Endothelial cell of umbilical vein (primary cell): Measurements from ENCODE around the gene SUFU. TPM values are rescaled to one million over a fixed set of nuclear protein-coding genes. Genes with fewer than 3 reads are reported as not detected.

ENCODE experiments used
- BruUV-seq: library from RNA; stranded (reverse); fragments of 400-500 nt; replicated peaks from 2 replicates; lab custom pipeline; 2021; lab: Mats Ljungman, UMichigan
- CTCF ChIA-PET: fragments of 300-600, 350-600 bp; sonication (Branson Sonifier 250); formaldehyde crosslinking; loops from one replicate; lab custom pipeline; 2021; ENCODE audit warnings: antibody characterized with exemption, inconsistent platforms; lab: Charles Lee
- POLR2A ChIA-PET: fragments of 300-600, 350-600 bp; sonication (Branson Sonifier 250); formaldehyde crosslinking; loops from one replicate; lab custom pipeline; 2021; ENCODE audit warnings: antibody characterized with exemption, inconsistent platforms; lab: Charles Lee
- DNase-seq: peaks from one replicate; pipeline ENCODE4 v3.0.0-alpha.2; 2011; ENCODE audit warnings: low read depth, low spot score
- FAIRE-seq: peaks from 2 replicates; lab custom pipeline; 2011; peaks lifted over from hg19 to GRCh38; lab: Jason Lieb, UNC
- H2AFZ ChIP-seq: 2 replicates; pipeline ENCODE4 v1.6.0; 2012; ENCODE audit warnings: low read depth, low read length, control low read depth, inconsistent platforms
- H3K27ac ChIP-seq: 2 replicates; pipeline ENCODE4 v1.5.1; 2011; ENCODE audit warnings: low read depth, mild to moderate bottlenecking, control low read depth, low read length, moderate library complexity; ENCODE audit not compliant: insufficient read depth
- H3K27me3 ChIP-seq, 2 experiments: 2 replicates each; pipeline versions ENCODE4 v1.6.0 to v1.6.1; 2011; ENCODE audit warnings: low read length in 2 of 2, mixed read lengths in 1 of 2; ENCODE audit not compliant: control insufficient read depth in 2 of 2, insufficient read depth in 2 of 2
- H3K36me3 ChIP-seq, 2 experiments: 2 replicates in 1 of 2; 3 replicates in 1 of 2; pipeline ENCODE4 v1.5.1; 2011; ENCODE audit warnings: low read length in 2 of 2, mild to moderate bottlenecking in 1 of 2, moderate library complexity in 1 of 2; ENCODE audit not compliant: control insufficient read depth in 2 of 2, insufficient read depth in 2 of 2; ENCODE audit errors: extremely low read depth in 1 of 2
- H3K4me1 ChIP-seq: 3 replicates; pipeline ENCODE4 v1.5.1; 2011; ENCODE audit warnings: mild to moderate bottlenecking, low read length; ENCODE audit not compliant: control insufficient read depth, insufficient read depth; ENCODE audit errors: extremely low read depth
- H3K4me2 ChIP-seq: 2 replicates; pipeline ENCODE4 v1.6.1; 2011; ENCODE audit warnings: low read length, control low read depth, mixed read lengths; ENCODE audit not compliant: insufficient read depth
- H3K4me3 ChIP-seq, 3 experiments: fragments of 200-600 bp in 1 of 3; sonication (generic), shearing (Covaris generic) in 1 of 3; replicated peaks in 1 of 3; 2 replicates each; pipeline ENCODE4 v1.5.1; 2011 to 2016; ENCODE audit warnings: control low read depth in 3 of 3, low read length in 3 of 3, mild to moderate bottlenecking in 2 of 3, inconsistent platforms in 1 of 3, low read depth in 1 of 3, moderate library complexity in 1 of 3; ENCODE audit not compliant: insufficient read depth in 1 of 3
- H3K79me2 ChIP-seq: 2 replicates; pipeline ENCODE4 v1.6.0; 2012; ENCODE audit warnings: low read length, inconsistent platforms; ENCODE audit not compliant: control insufficient read depth, insufficient read depth
- H3K9ac ChIP-seq: replicated peaks from 2 replicates; pipeline ENCODE3; 2011; ENCODE audit warnings: low read length, control low read depth; ENCODE audit not compliant: insufficient read depth; ENCODE audit errors: extremely low read depth
- H3K9me1 ChIP-seq: replicated peaks from 3 replicates; pipeline ENCODE4 v1.6.0; 2011; ENCODE audit warnings: mild to moderate bottlenecking, low read length; ENCODE audit not compliant: control insufficient read depth, insufficient read depth; ENCODE audit errors: extremely low read depth
- H3K9me3 ChIP-seq: replicated peaks from 2 replicates; pipeline ENCODE4 v1.5.1; 2012; ENCODE audit warnings: low read length, inconsistent platforms; ENCODE audit not compliant: control insufficient read depth, insufficient read depth
- H4K20me1 ChIP-seq: replicated peaks from 2 replicates; pipeline ENCODE3; 2011; ENCODE audit warnings: mild to moderate bottlenecking, low read length; ENCODE audit not compliant: control insufficient read depth, insufficient read depth; ENCODE audit errors: extremely low read depth
- CTCF ChIP-seq, 2 donors: IDR thresholded peaks; 1 replicate in 1 of 2; 2 replicates in 1 of 2; pipeline ENCODE4 v1.5.1; 2011; ENCODE audit warnings: low read length in 2 of 2, mild to moderate bottlenecking in 2 of 2, moderate library complexity in 2 of 2, control low read depth in 1 of 2, inconsistent platforms in 1 of 2, low read depth in 1 of 2; ENCODE audit not compliant: insufficient read depth in 1 of 2; ENCODE audit errors: extremely low read depth in 1 of 2
- EZH2 ChIP-seq: IDR thresholded peaks from 2 replicates; pipeline ENCODE4 v1.6.1; 2012; ENCODE audit warnings: borderline replicate concordance, low read depth, mild to moderate bottlenecking, moderate library complexity, low read length, inconsistent platforms; ENCODE audit not compliant: severe bottlenecking
- FOS ChIP-seq: IDR thresholded peaks from 2 replicates; pipeline ENCODE4 v1.6.1; 2011; ENCODE audit warnings: mild to moderate bottlenecking, low read length, moderate library complexity, borderline replicate concordance; ENCODE audit not compliant: insufficient read depth
- GATA2 ChIP-seq: IDR thresholded peaks from 2 replicates; pipeline ENCODE4 v1.7.0; 2011; ENCODE audit warnings: low read depth, mild to moderate bottlenecking, moderate library complexity, mixed read lengths, low read length; ENCODE audit not compliant: insufficient read length, insufficient read depth
- JUN ChIP-seq: IDR thresholded peaks from 2 replicates; pipeline ENCODE4 v1.6.1; 2011; ENCODE audit warnings: borderline replicate concordance, low read depth; ENCODE audit not compliant: insufficient read length, insufficient read depth
- MYC ChIP-seq: IDR thresholded peaks from one replicate; pipeline ENCODE4 v1.6.1; 2011; ENCODE audit warnings: mild to moderate bottlenecking, low read depth, low read length
- POLR2A ChIP-seq: IDR thresholded peaks from 2 replicates; pipeline ENCODE4 v1.6.1; 2012; ENCODE audit warnings: low read depth, mild to moderate bottlenecking, control low read depth, low read length
- POLR2AphosphoS5 ChIP-seq: IDR thresholded peaks from 2 replicates; pipeline ENCODE4 v1.6.1; 2012; ENCODE audit warnings: low read depth, mild to moderate bottlenecking, control low read depth, low read length, moderate library complexity; ENCODE audit not compliant: insufficient read depth
- dilution Hi-C: fragments of 300-500 bp; cut with MboI; formaldehyde crosslinking; loops from one replicate; pipeline ENCODE4 v1.15.0; 2019; ENCODE audit warnings: low sequenced_read_pairs; ENCODE audit not compliant: extremely low pct_ligation_motif_present
- intact Hi-C: fragments of 100-400 bp; cut with micrococcal nuclease; formaldehyde crosslinking; loops from one replicate; pipeline ENCODE4 v1.10.0; 2022
- polyA plus RNA-seq, 4 experiments: library from polyadenylated mRNA; depleted of rRNA in 3 of 4; stranded (reverse) in 3 of 4; unstranded in 1 of 4; fragments of >200 nt; gene quantifications; 2 replicates each; pipeline versions ENCODE4 v1.2.1 to v1.2.3, GENCODE V29; 2011 to 2012; ENCODE audit warnings: missing spikeins in 1 of 4
- total RNA-seq: library from RNA; stranded (reverse); gene quantifications from 2 replicates; pipeline ENCODE4 v1.2.3, GENCODE V29; 2021
- TF ChIP-seq, protein P1 (sequence below): IDR thresholded peaks from 2 replicates; pipeline ENCODE4 v1.6.1; 2011; ENCODE audit not compliant: insufficient read depth, insufficient read length

The SUFU gene
- total and polyA plus RNA-seq, 2 donors (not counting 3 experiments of a cell fraction or from before 2014, with no cell fraction given), result 10.1 to 16.3 TPM

- Histone ChIP-seq H3K4me3 (no peak overlapping the region), H3K27me3 (no peaks in the 10 kb centered on the region), H4K20me1 (no peaks in the 10 kb centered on the region), H2AFZ (no peak overlapping the region), H3K9me3 (no peaks in the 10 kb centered on the region), H3K79me2 (no peaks in the 10 kb centered on the region), H3K9ac (no peak overlapping the region), H3K27ac (no peak overlapping the region), H3K4me2 (no peak overlapping the region), H3K4me1 (peaks cover 2% of the 10 kb centered on the region), H3K36me3 (peaks cover 2 to 20% of the 10 kb centered on the region in 2 experiments), H3K9me1 (no peaks in the 10 kb centered on the region)
- TF ChIP-seq POLR2A (no peak), EZH2 (no peak), MYC (no peak), CTCF (IDR thresholded peaks at IDR 0.05; ENCODE audit: extremely low read depth in 1 of 2, insufficient read depth in 1 of 2, low read depth in 1 of 2, low read length in 2 of 2) (no peak), GATA2 (no peak), POLR2AphosphoS5 (no peak), JUN (no peak), FOS (no peak)
- TF ChIP-seq, protein P1, sequence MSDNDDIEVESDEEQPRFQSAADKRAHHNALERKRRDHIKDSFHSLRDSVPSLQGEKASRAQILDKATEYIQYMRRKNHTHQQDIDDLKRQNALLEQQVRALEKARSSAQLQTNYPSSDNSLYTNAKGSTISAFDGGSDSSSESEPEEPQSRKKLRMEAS, result no peak
- dilution Hi-C loops, result no loop called here
- no peak for FAIRE-seq
- no TSS peak for BruUV-seq
- DNase-seq, result no peak
- intact Hi-C loops, result no loop called here
- ChIA-PET CTCF (no interaction called here), POLR2A (no interaction called here)
Observed at GRCh38 chr10:102514487-102515311, 10.9 kb downstream of the SUFU start.
